GM19099 (cell line): ENCODE measurements around the gene COL15A1.

Experiments
- POLR2A ChIP-seq: IDR thresholded peaks from 3 replicates; pipeline ENCODE4 v1.6.1; 2011; ENCODE audit warnings: low read depth; ENCODE audit not compliant: insufficient read length; ENCODE audit errors: extremely low read depth

Gene COL15A1

DNA sequence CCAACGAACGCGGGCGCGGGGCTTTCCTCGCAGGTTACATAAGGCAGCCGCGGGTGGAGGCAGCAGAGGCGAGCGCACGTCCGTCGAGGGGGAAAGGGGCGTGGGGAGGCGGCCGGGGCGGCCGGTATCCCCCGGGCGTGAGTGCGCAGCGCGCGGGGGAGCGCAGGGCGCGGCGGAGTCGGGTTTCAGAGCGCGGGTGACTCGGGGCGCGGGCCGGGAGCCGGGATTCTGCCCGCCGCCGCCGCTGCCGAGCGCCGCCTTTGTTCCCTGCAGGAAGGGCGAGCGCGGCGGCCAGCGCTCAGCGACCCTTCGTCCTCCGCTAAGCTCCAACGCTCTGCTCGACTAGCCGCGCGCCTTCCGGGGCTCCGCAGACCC, at the start of gene COL15A1:
TSS of gene COL15A1 (plus strand) at position 226 of the 375 bp plus-strand sequence. CDS start 155 bp downstream, outside the sequence.
- TF ChIP-seq POLR2A = no peak

DNA sequence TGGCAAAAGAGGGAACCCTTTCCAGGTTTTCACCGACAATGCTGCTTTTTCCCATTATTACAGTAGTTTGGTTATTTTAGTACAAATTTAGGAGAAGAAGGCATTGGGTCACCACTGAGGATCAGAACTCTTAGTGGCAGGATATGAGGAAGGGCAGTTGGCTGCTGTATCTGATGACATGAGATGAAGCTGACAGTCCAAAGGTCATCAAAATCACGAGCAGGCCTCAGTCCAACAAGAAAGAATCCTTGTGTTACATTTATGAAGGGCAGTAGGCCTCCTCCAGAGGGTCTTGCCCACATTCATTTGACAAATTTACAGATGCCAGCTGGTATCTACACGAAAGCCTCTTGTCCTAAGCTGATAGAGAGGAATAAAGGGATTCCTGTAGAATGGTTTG, 49.5 kb upstream of the COL15A1 start:
- TF ChIP-seq POLR2A = no peak

DNA sequence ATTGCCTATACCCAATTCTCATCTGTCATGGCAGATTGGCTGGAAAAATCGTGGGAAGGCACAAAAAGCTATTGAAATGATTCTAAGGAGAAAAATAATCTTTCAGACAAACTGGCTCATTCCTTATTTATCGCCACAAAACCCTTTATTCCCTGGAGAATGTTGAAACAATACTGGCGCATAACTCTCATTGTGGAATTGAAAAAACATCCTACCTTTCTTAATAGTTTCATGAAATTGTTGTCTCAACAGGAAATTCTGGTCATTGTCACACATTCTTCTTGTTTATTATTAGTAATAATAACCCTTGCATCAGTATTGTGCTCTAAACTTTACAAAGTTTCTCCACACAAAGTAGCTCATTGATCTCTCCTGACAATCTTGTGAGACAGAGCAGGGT, 48.9 kb upstream of the COL15A1 start:
- TF ChIP-seq POLR2A = no peak

DNA sequence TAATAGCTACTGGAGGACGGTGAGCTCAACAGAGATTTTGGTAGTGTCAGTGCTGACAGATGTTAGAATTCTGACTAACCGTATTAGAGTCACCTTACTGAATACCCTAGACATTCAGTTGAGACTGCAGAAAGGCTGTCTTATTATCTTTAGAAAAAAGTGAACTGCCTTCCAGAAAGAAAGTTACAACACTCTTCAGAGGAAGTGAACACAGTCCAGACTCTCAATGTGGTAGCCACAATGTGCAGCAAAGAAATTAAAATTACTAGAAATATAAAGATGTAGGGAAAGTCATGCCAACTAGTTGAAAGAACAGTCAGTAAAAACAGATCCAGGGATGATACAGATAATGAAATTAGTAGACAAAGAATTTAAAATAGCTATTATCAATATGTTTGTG, 47.1 kb upstream of the COL15A1 start:
- TF ChIP-seq POLR2A = no peak

DNA sequence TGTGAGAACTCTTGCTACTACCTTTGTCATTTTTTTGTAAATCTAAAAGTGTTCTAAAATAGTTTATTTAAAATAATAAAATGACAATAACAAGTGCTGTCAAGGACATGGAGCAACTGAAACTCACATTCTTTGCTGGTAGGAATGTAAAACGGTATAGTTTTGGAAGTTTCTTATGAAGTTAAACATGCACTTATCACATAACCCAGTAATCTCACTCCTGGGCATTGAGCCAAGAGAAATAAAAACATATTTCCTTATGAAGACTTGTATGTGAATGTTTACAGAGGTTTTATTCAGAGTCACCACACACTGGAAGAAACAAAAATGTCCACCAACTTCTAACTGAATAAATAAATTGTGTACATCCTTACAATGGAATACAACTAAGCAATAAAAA, 46.0 kb upstream of the COL15A1 start:
- TF ChIP-seq POLR2A = no peak

DNA sequence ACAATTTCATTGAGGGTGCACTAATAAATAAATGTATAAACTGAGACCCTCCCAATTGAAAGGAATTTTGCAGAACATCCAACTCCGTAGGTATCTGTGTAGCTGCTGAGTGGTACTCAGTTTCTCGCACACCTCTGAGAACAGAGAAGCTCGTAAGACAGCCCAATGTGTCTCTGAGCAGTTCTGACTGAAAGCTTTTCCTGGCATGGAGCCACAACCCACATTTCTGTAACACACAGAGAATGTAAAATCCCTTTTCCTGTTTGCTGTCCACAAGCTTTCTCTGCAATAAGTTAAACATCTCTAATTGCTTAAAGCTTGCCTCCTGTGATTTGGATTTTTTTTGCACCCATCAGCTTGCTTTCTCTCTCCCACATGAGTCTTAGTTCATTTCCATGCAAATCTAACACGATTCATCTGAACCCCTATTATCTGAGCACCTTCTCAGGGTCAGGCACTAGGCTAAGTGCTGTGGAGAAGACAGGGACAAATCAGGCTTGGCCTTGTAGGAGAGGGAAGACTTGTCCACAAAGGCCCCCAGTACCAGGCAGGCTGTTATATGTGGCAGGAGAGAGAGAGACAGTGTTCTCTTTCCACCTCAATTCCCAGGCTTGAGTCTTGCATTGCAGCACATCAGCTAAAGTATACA, 44.2 kb upstream of the COL15A1 start:
- TF ChIP-seq POLR2A = no peak

DNA sequence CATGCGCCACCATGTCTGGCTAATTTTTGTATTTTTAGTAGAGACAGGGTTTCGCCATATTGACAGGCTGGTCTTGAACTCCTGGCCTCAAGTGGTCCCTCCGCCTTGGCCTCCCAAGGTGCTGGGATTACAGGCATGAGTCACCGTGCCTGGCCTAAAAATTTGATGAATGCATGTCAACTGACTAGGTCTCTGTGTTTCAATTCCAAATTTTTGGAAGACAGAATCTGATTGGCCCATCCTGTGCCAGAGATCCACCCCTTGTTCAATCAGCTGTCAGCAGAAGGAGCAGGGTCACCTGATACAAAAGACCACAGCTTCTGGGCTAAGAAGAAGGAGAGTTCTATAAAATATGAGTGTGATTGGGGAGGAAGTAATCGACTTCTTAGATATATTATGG, 43.5 kb upstream of the COL15A1 start:
- no peak for TF ChIP-seq POLR2A

DNA sequence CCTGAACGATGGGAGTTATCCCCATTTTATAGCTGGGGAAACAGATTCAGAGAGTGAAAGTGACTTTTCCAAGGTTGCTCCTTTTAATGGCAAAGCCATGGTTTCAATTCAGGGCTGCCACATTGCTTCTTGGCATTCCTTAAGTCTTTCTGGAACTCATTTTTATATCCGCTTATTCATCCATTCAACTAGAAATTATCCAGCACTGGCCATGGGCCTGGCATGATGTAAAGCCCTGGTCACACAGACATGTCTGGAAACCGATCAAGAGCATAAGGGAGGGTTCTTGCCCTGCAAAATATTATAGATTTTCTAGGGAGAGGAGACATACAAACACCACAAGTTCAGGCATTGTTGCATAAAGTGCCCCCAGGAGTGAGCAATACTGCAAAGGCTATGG, 43.0 kb upstream of the COL15A1 start:
- TF ChIP-seq POLR2A = no peak

DNA sequence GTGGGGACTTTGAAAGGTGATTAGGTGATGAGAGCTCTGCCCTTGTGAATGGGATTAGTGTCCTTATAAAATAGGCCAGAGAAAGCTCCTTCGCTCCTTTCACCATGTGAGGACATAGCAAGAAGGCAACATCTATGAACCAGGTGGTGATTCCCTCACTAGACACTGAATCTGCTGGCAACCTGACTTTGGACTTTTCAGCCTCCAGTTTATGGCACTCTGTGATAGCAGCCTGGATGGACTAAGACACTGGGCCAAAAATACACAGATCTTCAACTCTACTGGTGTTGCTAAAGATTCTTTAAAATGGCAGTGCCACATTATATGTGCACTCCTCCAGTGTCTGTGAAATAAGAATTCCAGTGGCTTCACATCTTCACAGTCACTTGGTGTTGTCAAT, 41.2 kb upstream of the COL15A1 start:
- no peak for TF ChIP-seq POLR2A

DNA sequence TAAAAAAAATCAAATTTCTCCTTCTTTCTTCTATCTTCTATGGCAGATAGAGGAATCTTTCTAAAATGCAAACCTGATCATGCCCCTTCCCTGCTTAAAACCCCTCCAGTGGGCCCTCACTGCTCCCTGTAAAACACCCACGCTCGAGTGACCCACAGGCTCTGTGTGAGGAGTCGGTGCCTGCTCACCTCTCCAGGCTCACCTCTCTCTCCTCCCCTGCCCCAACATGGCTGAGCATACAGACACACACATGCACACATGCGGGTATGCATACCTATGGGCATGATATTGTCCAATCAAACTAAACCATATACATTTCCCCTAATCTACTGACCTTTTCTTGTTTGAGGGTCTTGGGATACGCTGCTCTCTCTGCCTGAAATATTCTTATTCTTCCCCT, 40.8 kb upstream of the COL15A1 start:
- TF ChIP-seq POLR2A = no peak

DNA sequence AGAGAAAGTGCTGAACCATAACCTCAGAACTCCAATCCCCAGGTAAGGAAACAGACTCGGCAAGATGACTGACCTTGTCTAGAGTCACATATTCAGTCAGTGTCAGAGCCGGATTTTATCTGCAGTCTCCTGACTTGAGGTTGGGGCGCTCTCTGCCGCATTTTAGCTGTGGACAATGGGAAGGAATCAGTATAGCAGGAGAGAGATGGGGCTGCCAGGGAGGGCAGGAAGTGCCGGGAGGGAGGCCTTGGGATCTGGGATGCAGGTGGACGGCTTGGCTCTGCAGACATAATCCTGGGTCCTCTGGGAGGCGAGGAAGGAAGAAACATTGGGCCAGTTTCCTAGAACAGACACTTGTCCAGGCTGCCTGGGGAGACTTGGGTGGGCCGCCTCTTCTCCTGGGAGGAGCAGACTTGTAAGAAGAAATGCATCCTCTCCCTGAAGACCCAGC, 39.7 kb upstream of the COL15A1 start:
- no peak for TF ChIP-seq POLR2A

DNA sequence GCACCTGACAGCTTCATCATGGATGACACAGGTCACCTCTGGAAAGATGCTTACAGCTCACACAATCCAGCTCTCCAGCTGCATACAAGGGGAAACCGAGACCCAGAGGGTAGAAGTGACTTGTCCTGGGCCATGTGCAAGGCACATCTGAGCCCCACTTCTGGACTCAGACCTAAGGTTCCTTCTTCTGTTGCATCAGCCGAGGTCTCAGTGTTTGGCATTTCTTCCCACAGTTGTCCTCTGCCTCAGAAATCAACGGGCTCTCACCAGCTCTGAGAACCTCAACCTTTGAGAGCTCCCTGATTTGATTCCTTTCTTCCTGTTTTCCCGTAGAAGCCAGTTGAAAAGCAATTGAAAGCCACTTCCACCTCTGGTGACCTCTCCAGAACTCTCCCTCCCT, 38.7 kb upstream of the COL15A1 start:
- no peak for TF ChIP-seq POLR2A

DNA sequence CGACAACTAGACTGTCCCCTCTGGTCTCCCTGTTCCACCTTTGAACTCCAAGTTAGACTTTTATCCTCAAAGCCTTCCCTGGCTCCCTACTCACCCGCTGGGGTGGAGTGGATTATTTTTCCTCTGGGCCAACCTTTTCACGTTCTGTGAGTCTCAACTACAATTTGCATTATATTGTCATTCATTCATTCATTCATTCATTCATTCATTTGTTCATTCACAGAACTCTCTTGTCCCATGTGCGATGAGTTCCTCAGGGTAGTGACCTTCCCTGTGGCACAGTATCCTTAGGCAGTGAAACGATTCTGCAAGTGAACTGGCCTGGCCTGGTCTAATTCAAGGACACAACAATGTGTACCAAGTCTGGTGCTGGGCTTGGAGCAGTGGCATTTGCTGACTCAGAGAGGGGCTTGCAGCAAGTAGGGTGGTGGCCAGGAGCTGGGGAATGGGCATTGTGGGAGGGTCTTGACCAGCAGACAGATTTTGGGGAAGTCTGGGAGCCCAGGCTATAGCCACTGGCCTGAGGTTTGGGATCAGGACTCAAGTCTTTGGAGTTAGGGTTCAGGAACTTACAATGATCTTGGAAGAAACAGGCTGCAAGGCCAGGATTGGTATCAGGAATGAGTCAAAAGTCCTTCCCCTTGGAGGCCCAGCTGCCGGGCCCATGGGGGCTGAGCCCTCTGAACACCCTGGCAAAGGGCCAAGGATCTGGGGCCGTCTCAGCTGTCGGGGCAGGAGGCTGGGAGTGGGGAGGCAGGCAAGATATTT, 37.2 kb upstream of the COL15A1 start:
- no peak for TF ChIP-seq POLR2A

DNA sequence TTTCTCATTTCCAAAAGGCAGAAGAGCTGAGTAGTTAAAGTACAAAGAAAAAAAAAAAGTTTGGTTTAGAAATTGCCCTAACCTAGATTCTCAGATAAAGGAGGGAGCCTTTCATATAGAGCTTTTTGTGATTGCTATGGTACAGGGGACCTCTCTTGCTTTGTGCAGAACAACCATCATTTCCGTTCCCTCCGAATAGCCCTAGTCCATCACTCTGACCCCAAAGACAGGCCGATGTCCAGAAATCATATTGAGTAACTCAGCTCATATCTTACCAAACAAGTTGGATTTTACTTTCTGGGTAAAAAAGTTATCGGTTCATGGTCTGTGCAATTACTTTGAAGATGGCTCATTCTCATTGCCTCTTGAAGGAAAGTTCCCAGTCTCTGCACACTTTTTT, 36.7 kb upstream of the COL15A1 start:
- no peak for TF ChIP-seq POLR2A

DNA sequence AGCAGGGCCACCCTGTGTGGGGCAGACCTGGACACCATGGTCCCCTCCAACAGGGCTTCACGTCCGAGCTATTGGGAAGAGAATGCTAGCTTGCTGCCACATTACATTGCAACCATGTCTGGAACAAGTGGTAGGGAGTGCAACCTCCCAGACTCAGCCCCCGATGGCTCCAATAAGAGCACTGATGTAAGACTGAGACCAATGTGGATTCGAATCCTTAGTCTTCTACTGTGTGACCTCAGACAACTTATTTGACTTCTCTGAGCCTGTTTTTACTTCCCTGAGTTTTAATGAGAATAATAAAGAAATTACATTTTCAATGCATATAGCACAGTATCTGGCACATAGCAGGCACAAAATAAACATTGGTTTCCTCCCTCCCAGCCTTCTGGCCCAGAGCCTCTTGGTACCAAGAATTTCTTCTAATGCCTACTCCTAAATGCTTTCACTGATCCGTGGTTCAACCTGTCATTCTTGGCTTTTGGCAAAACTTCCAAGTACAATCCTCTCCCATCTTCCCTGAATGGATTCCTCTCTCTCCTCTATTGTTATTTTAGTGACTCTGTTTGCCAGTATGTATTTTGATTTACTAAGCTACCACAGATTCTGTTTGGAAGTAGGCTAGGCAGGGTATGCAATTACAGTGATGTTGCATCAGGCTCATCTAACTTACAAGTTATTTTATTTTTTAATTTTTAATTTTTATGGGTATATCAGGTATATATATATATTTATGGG, 34.6 kb upstream of the COL15A1 start:
- TF ChIP-seq POLR2A = no peak

DNA sequence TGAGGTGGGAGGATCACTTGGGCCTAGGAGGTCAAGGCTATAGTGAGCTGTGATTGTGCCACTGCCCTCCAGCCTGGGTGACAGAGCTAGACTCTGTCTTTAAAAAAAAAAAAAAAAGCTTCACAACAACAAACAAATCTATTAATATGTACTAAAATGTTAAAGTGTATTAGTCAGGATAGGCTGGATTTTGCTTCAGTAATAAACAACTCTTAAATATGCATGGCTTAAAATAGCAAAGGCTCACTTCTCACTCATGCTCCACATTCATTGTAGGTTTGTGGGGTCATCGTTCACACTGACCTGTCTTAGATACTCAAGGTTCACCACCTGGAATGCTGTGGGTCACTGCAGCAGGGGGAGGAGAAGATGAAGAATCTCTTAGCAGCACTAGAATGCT, 33.8 kb upstream of the COL15A1 start:
- no peak for TF ChIP-seq POLR2A

DNA sequence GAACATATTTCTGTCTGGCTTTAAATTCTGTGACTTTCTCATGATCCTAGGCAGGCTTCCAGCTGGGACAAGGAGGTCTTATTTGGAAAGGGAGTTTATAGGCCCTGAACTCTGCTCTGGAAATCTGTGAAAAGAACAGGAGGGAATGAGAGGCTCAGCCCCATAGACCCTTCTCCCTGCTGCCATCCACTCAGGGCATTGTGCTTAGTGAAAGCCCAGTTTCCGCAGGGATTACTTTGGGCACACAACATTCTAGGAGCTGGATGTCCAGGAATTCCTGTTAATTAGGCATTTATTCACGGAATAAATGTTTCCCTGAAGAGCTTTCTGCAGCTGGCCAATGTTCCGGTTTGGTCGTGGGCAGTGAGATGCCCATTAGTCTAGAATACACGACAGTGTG, 32.7 kb upstream of the COL15A1 start:
- no peak for TF ChIP-seq POLR2A

DNA sequence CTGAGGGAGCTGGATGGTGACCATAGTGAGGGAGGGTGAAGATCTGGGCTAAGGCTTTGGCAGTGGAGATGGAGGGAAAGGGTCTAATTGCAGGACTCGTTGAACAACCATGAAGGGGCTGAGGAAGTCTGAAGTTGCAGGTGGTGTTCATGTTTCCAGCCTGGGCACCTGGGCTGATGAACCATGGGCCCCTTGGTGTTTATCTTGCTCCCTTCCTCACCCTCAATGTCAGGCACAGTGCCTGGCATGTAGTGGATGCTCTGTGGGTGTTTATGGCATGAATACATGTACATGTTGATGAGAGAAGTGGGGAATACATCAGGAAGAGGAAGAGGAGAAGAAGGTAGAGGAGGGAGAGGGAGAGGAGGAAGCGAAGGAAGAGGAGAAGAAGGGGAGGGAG, 31.3 kb upstream of the COL15A1 start:
- no peak for TF ChIP-seq POLR2A
